ENCODE results near the gene PRIMA1.

Gene PRIMA1

DNA sequence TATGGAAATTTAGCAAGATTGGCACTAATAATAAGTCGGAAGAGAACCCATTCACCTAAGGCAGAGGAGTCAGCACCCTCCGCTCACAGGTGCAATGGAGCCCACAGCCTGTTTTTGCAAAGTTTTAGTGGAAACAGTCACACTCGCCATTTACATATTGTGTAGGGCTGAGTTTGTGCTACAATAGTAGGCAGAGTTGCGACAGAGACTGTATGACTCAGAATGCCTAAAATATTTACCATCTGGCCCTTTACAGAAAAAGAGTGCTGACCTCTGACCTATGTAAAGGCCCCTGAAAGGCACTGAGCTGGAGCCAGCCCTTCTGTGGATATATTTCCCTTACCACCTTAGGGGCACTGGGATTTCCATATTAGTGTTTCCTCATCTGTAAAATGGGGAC, 79.0 kb downstream of the PRIMA1 start:
- no peak for TF ChIP-seq GATA2 (IDR thresholded peaks at IDR 0.05; ENCODE audit: low read depth, low read length)
- no peak for TF ChIP-seq GATA3 (IDR thresholded peaks at IDR 0.05; ENCODE audit: low read depth, low read length)

DNA sequence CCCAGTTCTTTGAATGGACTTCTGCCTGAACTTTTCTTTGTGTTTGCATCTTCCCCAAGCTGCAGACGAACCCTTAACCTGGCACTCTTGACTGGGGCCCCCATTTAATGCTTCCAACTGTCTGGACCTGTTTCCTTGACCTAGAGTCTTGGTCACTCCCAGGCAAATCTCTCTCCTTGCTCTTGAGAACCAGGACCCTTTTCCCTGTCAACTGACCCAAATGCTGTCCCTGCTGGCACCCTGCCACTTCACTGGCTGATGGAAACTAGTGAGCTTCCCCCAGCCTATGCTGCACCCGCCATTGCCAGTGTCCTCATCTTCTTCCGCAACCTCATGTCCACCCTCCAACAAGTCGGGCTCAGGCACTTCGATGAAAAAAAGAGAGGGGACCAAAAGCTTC, 79.5 kb downstream of the PRIMA1 start:
- no peak for TF ChIP-seq GATA2 (IDR thresholded peaks at IDR 0.05; ENCODE audit: low read depth, low read length)
- no peak for TF ChIP-seq GATA3 (IDR thresholded peaks at IDR 0.05; ENCODE audit: low read depth, low read length)

DNA sequence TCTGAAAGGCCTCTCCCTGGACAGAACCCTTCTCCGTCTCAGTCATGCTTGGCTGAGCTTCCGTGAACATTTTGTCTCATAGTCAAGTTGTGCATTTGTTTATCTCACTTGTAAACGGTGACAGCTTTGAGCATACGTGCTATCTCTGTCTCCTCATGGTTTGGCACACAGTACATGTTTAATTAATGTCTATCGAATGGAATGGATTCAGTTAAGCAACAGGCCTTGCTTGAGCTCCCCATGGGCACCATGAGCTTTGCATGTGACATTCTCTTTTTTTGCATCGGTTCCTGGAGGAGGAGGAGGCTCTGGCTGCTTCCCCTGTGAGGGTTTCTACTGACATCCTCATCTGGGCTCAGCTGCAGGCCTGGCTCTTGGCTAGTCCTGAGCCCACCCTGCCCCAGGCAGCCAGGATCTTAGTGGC, 80.0 kb downstream of the PRIMA1 start:
- TF ChIP-seq GATA2 (IDR thresholded peaks at IDR 0.05; ENCODE audit: low read depth, low read length) (no peak), GATA3 (IDR thresholded peaks at IDR 0.05; ENCODE audit: low read depth, low read length) (no peak)

DNA sequence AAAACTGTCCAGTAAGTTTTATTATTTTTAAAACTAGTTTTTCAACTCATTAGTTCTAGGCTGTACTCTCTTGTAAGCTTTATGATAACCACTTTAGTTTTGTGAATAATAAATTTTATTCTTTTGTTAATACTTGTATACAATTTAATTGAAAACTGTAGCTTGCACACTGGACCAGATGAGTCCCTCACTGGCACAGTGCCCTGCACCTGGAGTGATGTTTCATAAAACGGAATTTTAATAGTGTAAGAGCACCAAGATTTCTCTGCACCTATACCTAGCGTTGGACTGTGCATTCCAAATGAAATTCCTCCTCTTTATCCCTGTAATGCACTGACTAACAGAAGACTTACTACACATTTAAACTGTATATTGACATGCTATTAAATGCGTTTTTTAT, 80.8 kb downstream of the PRIMA1 start:
- TF ChIP-seq GATA2 (IDR thresholded peaks at IDR 0.05; ENCODE audit: low read depth, low read length) (no peak), GATA3 (IDR thresholded peaks at IDR 0.05; ENCODE audit: low read depth, low read length) (no peak)

DNA sequence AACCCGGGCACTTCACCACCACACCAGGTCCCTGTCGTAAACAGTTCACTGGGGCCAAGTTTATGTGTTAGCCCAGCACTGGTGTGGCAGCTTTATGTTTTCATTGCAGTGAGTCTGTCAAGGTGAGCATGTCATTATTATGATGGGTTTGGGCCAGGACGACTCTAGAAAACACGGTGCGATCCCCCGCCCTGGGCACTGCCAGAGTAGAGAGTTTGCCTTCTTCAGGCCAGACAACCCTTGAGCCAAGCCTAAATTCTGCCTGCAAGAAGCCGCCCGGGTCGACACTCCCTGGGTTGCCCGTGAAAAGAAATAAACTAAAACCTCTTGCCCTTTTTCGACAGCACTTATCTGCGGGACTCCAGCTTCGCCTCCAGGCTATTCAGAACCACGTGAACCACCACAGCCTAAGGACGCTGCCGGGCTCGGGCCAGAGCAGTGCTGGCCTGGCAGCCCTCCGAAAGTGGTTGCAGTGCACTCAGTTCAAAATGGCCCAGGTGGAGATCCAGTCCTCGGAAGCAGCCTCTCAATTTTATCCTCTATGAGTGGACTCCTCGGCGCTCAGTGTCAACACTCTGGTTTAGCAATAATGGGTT, 81.8 kb downstream of the PRIMA1 start:
- TF ChIP-seq GATA3 (IDR thresholded peaks at IDR 0.05; ENCODE audit: low read depth, low read length): no peak
- no peak for TF ChIP-seq GATA2 (IDR thresholded peaks at IDR 0.05; ENCODE audit: low read depth, low read length)

DNA sequence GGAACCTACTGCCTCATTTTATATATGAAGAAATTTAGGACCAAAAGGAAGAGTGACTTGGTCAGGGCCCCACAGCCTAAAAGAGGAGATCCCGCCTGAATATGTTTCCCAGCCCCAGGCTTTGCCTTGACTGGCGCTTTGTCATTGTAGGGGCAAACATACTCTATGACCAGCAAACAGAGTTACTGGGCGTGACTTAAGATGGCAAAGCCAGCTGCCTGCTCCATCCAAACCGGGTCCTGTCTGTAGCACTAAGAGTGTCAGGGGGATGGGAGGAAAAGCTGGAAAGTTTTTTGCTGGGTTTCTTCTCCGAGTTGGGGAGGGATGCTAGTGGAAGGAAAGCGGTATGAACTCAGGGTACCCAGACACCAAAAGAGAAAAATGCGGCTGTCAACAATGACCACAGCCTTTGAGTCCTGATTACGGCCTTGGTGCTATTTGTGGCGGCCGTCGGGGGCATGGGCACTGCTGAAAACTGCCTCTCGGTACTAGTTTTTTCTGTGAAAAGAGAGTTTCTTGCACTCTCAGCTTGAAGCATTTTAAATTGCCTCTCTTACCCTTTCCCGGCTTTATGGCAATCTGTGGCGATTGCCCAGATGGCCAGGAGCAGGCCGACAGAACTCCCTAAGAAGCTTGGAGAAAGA, 82.7 kb downstream of the PRIMA1 start:
- TF ChIP-seq GATA3 (IDR thresholded peaks at IDR 0.05; ENCODE audit: low read depth, low read length): no peak
- no peak for TF ChIP-seq GATA2 (IDR thresholded peaks at IDR 0.05; ENCODE audit: low read depth, low read length)

DNA sequence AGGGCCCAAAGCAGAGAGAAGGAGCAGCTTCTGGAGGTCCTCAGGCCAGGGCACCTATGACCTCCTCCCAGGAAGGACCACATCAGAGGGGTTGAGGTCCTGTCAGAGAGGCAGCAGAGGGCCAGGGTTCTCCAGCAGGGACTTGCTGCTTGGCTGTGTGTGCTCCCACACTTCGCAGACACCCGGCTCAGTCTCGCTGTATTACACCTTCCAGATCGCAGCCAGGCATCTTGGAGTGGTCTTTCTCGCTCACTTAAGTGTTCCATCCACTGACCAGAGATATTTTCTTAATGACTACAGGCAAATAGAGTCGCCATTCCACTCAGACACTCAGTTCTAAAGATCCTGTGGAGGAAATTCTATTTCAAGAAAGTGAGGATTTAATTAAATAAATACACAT, 84.3 kb downstream of the PRIMA1 start:
- no peak for TF ChIP-seq GATA3 (IDR thresholded peaks at IDR 0.05; ENCODE audit: low read depth, low read length)

DNA sequence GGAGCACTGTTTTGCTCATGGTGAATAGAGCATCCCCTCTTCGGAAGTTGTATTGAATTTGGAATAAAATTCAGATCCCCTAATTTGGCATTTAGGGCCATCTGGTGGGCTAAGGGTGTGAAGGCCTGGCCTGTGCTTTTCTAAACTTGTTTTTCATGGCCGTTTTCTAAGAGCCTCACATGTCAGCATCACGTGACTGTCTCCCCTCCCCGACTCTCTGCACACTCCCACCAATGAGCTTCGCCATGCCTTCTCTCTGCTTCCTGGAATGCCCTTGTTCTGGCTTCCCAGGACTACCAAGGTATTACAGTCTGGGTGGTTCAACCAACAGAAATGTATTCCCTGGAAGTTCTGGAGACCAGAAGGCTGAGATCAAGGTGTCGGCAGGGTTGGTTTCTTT, 85.3 kb downstream of the PRIMA1 start:
- TF ChIP-seq GATA2 (IDR thresholded peaks at IDR 0.05; ENCODE audit: low read depth, low read length) (no peak), GATA3 (IDR thresholded peaks at IDR 0.05; ENCODE audit: low read depth, low read length) (no peak)

DNA sequence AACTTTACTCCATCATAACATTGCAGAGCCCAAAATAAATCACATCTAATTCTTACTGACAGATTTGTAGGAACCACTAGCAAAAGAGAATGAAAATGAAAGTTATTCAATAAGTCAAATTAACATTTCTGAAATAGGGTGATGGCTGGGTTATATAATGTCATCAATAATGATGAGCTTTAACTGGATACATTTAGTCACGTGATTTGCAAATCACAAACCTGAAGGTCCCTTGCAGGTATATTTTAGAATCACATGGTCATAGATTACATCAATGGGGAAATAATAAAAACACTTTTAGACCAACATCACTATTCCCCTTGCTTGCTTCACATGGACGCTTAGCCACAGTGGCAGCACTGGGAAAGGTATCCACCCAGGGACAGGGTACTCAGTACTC, 86.7 kb downstream of the PRIMA1 start:
- TF ChIP-seq GATA2 (IDR thresholded peaks at IDR 0.05; ENCODE audit: low read depth, low read length) (no peak), GATA3 (IDR thresholded peaks at IDR 0.05; ENCODE audit: low read depth, low read length) (no peak)

DNA sequence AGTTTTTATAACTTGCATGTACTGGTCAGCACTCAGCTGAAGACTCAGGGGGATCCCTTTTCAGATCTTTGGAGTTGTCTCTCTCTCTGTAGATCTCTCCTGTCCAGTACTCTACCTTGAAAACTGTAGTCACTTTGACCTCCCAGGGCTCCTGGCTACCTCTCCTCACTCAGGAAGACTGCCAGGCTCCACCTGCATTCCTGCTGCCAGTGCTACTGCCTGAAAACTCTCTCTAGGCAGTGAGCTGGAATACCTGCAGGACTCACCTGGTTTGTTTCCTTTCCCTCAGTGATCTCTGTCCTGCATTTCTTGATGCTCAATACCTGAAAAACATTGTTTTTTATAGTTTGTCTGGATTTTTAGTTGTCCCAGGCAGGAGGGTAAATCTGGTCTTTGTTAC, 87.4 kb downstream of the PRIMA1 start:
- TF ChIP-seq GATA3 (IDR thresholded peaks at IDR 0.05; ENCODE audit: low read depth, low read length): no peak

DNA sequence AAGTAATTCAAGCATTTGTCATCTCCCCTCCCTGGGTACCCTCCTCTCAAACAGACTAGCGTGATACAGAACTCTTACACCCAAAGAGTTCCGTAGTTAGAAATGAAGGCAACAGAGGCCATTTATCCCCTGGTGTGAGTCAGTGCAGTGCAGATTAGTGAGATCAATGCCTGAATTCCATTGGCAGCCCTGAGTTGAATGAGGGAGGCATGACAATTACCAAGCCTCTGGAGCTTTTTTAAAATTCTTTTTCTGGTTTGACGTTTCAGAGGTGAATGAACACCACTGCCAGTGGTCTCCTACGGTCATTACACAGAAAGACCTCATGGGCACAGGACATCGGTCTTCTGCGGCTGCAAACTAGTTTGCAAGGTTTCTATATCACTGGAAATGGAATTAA, 94.4 kb downstream of the PRIMA1 start:
- TF ChIP-seq GATA2 (IDR thresholded peaks at IDR 0.05; ENCODE audit: low read depth, low read length) (no peak), GATA3 (IDR thresholded peaks at IDR 0.05; ENCODE audit: low read depth, low read length) (no peak)

DNA sequence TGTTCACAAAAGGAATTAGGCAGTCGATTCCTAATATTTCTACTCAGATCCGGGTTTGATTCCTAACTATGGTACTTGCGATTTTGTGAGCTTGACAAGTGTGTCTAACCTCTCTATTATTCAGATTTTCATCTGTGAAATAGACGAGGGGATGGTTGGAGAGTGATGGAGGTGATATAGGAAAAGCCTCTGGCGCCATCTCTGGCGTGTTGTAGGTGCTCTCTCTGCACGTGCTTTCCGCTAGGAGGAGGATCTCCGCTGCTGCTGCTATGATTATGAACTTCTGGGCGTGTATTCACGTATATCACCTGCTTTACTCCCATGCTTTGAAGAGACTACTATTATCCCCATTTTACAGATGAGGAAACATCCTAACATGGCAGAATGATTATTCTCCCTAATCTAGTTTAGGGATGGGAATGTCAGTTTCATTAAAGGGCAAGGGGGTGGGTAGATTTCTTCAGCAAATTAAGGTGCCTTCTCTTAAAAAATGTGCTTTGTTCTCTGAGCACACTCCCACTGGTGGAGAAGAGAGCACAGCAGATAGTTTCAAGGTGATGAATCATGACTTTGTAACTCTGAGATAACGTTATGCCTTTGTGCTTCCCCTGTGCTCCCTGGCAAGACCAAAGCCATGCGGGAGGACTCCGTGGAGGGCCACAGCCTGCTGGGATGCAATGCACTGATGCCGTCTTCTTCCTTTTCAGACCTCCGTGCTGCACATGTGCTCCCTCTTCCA, 97.1 kb downstream of the PRIMA1 start:
- TF ChIP-seq GATA2 (IDR thresholded peaks at IDR 0.05; ENCODE audit: low read depth, low read length): no peak
- no peak for TF ChIP-seq GATA3 (IDR thresholded peaks at IDR 0.05; ENCODE audit: low read depth, low read length)

DNA sequence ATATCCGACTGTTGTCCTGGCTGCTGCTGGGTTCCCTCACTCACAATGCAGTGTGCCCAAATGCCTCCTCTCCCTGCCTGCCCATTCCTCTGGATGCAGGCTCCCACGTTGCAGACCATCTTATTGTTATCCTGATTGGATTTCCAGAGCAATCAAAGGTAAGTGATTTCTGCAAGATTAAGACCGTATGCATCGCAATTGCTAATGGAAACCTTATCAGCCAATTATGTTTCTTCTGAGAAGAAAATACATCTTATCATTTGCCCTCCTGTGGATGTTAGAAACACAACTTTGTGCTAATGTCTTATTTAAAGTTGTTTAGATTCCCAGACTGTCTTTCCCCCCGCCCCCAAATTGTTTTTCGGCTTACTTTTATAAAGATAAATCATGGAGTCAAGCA, 98.1 kb downstream of the PRIMA1 start:
- TF ChIP-seq GATA2 (IDR thresholded peaks at IDR 0.05; ENCODE audit: low read depth, low read length) (no peak), GATA3 (IDR thresholded peaks at IDR 0.05; ENCODE audit: low read depth, low read length) (no peak)

DNA sequence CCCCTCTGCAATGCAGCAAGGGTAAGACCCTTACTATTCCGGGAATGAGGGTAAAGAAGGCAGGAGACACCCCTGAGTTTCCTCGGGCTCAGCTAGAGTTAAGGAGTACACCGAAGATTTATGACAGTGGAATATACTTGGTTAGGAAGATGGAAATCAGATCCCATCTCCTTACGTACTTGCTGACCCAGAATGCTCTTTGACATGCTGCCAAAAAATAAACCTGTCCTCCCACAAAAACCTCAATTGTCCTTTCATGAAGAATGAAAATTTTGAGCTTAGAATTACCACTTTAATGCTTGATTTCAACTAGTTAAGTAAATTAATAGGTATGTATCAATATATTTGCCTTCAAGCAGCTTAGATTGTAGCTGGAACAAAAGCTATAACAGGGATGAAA, 99.5 kb downstream of the PRIMA1 start:
- no peak for TF ChIP-seq GATA3 (IDR thresholded peaks at IDR 0.05; ENCODE audit: low read depth, low read length)
- TF ChIP-seq GATA2 (IDR thresholded peaks at IDR 0.05; ENCODE audit: low read depth, low read length): no peak

DNA sequence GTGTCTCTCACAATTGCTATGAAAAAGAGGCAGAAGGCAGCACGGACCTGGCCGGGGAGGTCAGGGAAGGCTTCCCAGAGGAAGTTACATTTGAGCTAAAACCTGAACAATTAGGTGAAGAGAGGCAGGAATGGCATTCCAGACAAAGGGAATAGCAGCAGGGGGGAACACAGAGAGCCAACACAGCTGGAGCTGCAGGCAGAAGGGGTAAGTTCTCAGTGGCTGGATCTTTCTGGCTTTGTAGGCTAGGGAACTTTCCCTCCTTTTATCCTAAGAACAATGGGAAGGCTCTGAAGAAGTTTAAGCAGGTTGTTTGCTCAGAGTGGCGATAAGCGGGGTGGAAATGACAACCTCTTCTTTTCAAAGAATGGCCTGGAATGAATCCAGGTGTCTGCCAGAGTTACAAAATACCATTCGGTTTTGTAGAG, 100.0 kb downstream of the PRIMA1 start:
- TF ChIP-seq GATA2 (IDR thresholded peaks at IDR 0.05; ENCODE audit: low read depth, low read length): no peak
- TF ChIP-seq GATA3 (IDR thresholded peaks at IDR 0.05; ENCODE audit: low read depth, low read length): no peak
